Caco-2 (cell line): ENCODE results near the gene B3GNT9. TPM values are rescaled to one million over a fixed set of nuclear protein-coding genes. Genes with fewer than 3 reads are reported as not detected.

Experiments
- Bru-seq: library from RNA; stranded (reverse); fragments of 400-500 nt; gene quantifications from one replicate; lab custom pipeline; 2021; lab: Mats Ljungman, UMichigan
- BruChase-seq, 2 experiments: library from RNA; stranded (reverse); fragments of 400-500 nt; gene quantifications; one replicate each; lab custom pipeline; 2021; lab: Mats Ljungman, UMichigan
- BruUV-seq: library from RNA; stranded (reverse); fragments of 400-500 nt; replicated peaks from 2 replicates; lab custom pipeline; 2021; lab: Mats Ljungman, UMichigan
- CTCF ChIA-PET: fragments of 300-600 bp; sonication (Branson Sonifier 250); formaldehyde crosslinking; loops from one replicate; lab custom pipeline; 2022; ENCODE audit warnings: antibody characterized with exemption; lab: Charles Lee
- POLR2A ChIA-PET: fragments of 300-600 bp; sonication (Branson Sonifier 250); formaldehyde crosslinking; loops from one replicate; lab custom pipeline; 2022; ENCODE audit warnings: antibody characterized with exemption; lab: Charles Lee
- DNase-seq, 2 experiments: peaks; one replicate each; pipeline versions ENCODE4 v3.0.0 to v3.0.0-alpha.2; 2020 to 2022
- H3K27me3 ChIP-seq: replicated peaks from 2 replicates; pipeline ENCODE4 v1.6.0; 2011; ENCODE audit warnings: low read length; ENCODE audit not compliant: control insufficient read depth, insufficient read depth
- H3K36me3 ChIP-seq: 2 replicates; pipeline ENCODE4 v1.5.1; 2011; ENCODE audit warnings: low read length; ENCODE audit not compliant: control insufficient read depth, insufficient read depth
- H3K4me1 ChIP-seq: fragments of 250-450 bp; sonication (Bioruptor Pico); 2 replicates; pipeline ENCODE4 v1.5.1; 2020; ENCODE audit warnings: mild to moderate bottlenecking
- H3K4me3 ChIP-seq: 2 replicates; pipeline ENCODE4 v1.5.1; 2011; ENCODE audit warnings: low read depth, mild to moderate bottlenecking, control low read depth, low read length
- H3K9me3 ChIP-seq: fragments of 250-450 bp; sonication (Bioruptor Pico); 2 replicates; pipeline ENCODE4 v1.5.1; 2020; ENCODE audit warnings: mild to moderate bottlenecking, moderate library complexity
- H3K27ac Mint-ChIP-seq: one replicate; pipeline ENCODE4 v1.8.0; 2022; ENCODE audit warnings: mixed read lengths; ENCODE audit not compliant: unreplicated experiment
- H3K27me3 Mint-ChIP-seq: one replicate; pipeline ENCODE4 v1.8.0; 2022; ENCODE audit warnings: mixed read lengths; ENCODE audit not compliant: insufficient read depth, unreplicated experiment
- H3K36me3 Mint-ChIP-seq: one replicate; pipeline ENCODE4 v1.8.0; 2022; ENCODE audit warnings: mild to moderate bottlenecking, mixed read lengths; ENCODE audit not compliant: insufficient read depth, unreplicated experiment
- H3K4me1 Mint-ChIP-seq: one replicate; pipeline ENCODE4 v1.8.0; 2022; ENCODE audit warnings: low read depth, mixed read lengths; ENCODE audit not compliant: unreplicated experiment
- H3K4me3 Mint-ChIP-seq: one replicate; pipeline ENCODE4 v1.8.0; 2022; ENCODE audit warnings: mild to moderate bottlenecking, moderate library complexity, mixed read lengths; ENCODE audit not compliant: unreplicated experiment
- H3K9me3 Mint-ChIP-seq: one replicate; pipeline ENCODE4 v1.8.0; 2022; ENCODE audit warnings: mixed read lengths; ENCODE audit not compliant: unreplicated experiment
- intact Hi-C: fragments of 100-400 bp; cut with micrococcal nuclease; formaldehyde crosslinking; loops from one replicate; pipeline ENCODE4 v1.10.0; 2022; ENCODE audit not compliant: unreplicated experiment
- long read RNA-seq: library from polyadenylated mRNA; stranded (forward); transcript quantifications from one replicate; pipeline ENCODE4 v2.0.0, GENCODE V29; 2022
- total RNA-seq: library from RNA; stranded (reverse); gene quantifications from 2 replicates; pipeline ENCODE4 v1.2.3, GENCODE V29; 2022
- TF ChIP-seq, protein P1 (sequence below), 2 experiments: fragments of 200-600 bp in 1 of 2; IDR thresholded peaks; 1 replicate in 1 of 2; 2 replicates in 1 of 2; pipeline versions ENCODE4 v1.5.1 to v1.8.0; 2011 to 2022; ENCODE audit warnings: antibody characterized with exemption in 1 of 2, control low read depth in 1 of 2, inconsistent platforms in 1 of 2, low read depth in 1 of 2, low read length in 1 of 2, mild to moderate bottlenecking in 1 of 2, moderate library complexity in 1 of 2; ENCODE audit not compliant: insufficient read depth in 1 of 2, severe bottlenecking in 1 of 2, unreplicated experiment in 1 of 2

B3GNT9 gene, protein sequence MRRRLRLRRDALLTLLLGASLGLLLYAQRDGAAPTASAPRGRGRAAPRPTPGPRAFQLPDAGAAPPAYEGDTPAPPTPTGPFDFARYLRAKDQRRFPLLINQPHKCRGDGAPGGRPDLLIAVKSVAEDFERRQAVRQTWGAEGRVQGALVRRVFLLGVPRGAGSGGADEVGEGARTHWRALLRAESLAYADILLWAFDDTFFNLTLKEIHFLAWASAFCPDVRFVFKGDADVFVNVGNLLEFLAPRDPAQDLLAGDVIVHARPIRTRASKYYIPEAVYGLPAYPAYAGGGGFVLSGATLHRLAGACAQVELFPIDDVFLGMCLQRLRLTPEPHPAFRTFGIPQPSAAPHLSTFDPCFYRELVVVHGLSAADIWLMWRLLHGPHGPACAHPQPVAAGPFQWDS
- total RNA-seq (11.6 and 11.7 TPM in 2 replicates), Bru-seq, nascent RNA (percentile 60 among the genes with signal in this experiment), BruChase-seq, experiment 1, labeled RNA remaining after a 2-hour chase (percentile 80 among the genes with signal in this experiment), BruChase-seq, experiment 2, labeled RNA remaining after a 6-hour chase (percentile 71 among the genes with signal in this experiment)
- long read RNA-seq, transcript B3GNT9-201 (2 exons, 2,917 nt): major isoform, 5 of 11 reads
- long read RNA-seq, partial matches to known transcripts: 0 of 11 reads
- long read RNA-seq, other reads (novel, unspliced or antisense): 6 of 11 reads

DNA sequence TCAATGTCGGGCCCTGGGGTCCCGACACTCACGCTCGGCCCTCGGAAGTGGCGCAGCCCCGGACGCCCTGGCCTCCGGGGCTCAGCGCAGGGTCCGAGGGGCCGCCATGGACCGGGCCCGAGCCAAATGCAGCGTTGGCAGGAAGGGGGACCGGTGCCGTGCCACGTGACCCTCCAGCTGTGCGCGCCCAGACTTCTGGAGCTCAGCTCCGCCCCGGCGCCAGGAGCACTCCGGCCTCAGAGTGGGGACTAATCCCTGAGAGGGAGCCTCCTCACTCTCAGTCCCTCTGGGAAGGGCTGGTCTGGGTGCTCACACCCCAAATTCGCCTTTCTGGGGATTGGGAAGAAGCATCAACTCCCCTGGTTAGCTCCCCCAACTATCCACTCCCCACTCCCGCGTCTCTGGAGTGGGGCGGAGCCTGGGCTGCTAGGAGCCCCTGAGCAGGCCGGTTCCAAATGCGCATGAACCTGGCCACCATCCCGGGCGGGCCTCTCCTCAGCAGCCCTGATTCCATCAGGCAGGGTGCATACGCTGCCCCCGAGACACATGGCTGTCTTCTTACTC lies at the start of gene B3GNT9:
Gene B3GNT9 (minus strand): TSS at position 166 of the 564 bp plus-strand sequence. CDS start 513 bp downstream, outside the sequence.
- intact Hi-C loops: loop anchor here (2.0 kb wide), 2 partner anchors 42 to 196 kb away; partner anchors contain the start of gene PHAF1
- BruUV-seq: no TSS peak
- ChIA-PET POLR2A (interaction anchor here (0.5 to 1.6 kb wide), 2 partner anchors 9 to 105 kb away, joined by 5 to 8 read pairs; partner anchors contain the start of genes FBXL8 and TRADD), CTCF (interaction anchor here (0.5 to 2.6 kb wide), 9 partner anchors 9 to 297 kb away, joined by 3 to 23 read pairs (median 3); partner anchors contain the start of genes CES3, FBXL8 and TRADD)
- no peaks in the 10 kb centered on the region for H3K9me3 ChIP-seq
- H3K4me3 Mint-ChIP-seq: peak within 1 kb of the TSS; percentile 81
- H3K27ac Mint-ChIP-seq: peak within 1 kb of the TSS; percentile 85
- peaks cover 36% of the 10 kb centered on the region for H3K36me3 Mint-ChIP-seq
- H3K4me1 Mint-ChIP-seq: no peaks in the 10 kb centered on the region
- no peaks in the 10 kb centered on the region for H3K27me3 ChIP-seq
- TF ChIP-seq, protein P1, sequence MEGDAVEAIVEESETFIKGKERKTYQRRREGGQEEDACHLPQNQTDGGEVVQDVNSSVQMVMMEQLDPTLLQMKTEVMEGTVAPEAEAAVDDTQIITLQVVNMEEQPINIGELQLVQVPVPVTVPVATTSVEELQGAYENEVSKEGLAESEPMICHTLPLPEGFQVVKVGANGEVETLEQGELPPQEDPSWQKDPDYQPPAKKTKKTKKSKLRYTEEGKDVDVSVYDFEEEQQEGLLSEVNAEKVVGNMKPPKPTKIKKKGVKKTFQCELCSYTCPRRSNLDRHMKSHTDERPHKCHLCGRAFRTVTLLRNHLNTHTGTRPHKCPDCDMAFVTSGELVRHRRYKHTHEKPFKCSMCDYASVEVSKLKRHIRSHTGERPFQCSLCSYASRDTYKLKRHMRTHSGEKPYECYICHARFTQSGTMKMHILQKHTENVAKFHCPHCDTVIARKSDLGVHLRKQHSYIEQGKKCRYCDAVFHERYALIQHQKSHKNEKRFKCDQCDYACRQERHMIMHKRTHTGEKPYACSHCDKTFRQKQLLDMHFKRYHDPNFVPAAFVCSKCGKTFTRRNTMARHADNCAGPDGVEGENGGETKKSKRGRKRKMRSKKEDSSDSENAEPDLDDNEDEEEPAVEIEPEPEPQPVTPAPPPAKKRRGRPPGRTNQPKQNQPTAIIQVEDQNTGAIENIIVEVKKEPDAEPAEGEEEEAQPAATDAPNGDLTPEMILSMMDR (IDR thresholded peaks at IDR 0.05; ENCODE audit: insufficient read depth in 1 of 2, low read depth in 1 of 2, low read length in 1 of 2, severe bottlenecking in 1 of 2, unreplicated experiment in 1 of 2): no peak
- peaks cover 2% of the 10 kb centered on the region; the same call in 1 of the 2 replicates for H3K36me3 ChIP-seq
- no peaks in the 10 kb centered on the region for H3K27me3 Mint-ChIP-seq
- H3K4me3 ChIP-seq: peak within 1 kb of the TSS; percentile 75
- no peaks in the 10 kb centered on the region for H3K9me3 Mint-ChIP-seq
- peaks cover 4% of the 10 kb centered on the region for H3K4me1 ChIP-seq
- DNase-seq: peak; percentile 69 to 76

DNA sequence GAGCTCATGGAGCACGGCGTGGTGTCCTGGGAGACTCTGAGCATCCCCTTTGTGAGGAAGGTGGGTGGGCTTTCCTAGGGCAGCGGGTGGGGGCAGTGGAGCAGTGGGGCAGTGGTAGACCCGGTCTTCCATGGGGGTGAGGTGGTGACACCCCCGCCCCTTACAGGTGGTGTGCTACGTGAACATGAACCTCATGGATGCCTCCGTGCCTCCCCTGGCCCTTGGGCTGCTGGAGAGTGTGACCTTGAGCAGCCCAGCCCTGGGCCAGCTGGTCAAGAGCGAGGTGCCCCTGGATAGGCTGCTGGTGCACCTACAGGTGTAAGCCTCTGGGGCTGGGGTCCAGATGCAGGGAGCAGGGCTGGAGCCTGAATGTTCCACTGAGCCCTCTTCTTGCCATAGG lies 49.7 kb upstream of the B3GNT9 start:
- H3K4me3 Mint-ChIP-seq: peak overlapping the region; percentile 84
- POLR2A ChIA-PET: interaction anchor here (0.9 kb wide), 1 partner anchor 49 kb away, joined by 3 read pairs; no protein-coding TSS in a partner anchor

More for the DNA sequence above, 49.7 kb upstream of the B3GNT9 start:
- H3K36me3 ChIP-seq: peaks cover 7% of the 10 kb centered on the region
- Mint-ChIP-seq H3K9me3 (no peaks in the 10 kb centered on the region), H3K27ac (peak overlapping the region; percentile 50), H3K27me3 (no peaks in the 10 kb centered on the region), H3K36me3 (peaks cover 53% of the 10 kb centered on the region), H3K4me1 (peaks cover 23% of the 10 kb centered on the region)
- no TSS peak for BruUV-seq
- CTCF ChIA-PET: interaction anchor here (0.6 kb wide), 3 partner anchors 265 to 1508 kb away, joined by 3 to 5 read pairs (median 3); no protein-coding TSS in a partner anchor
- H3K4me3 ChIP-seq: peak overlapping the region; percentile 95
- DNase-seq: no peak
- intact Hi-C loops: no loop called here
- TF ChIP-seq, protein P1 (IDR thresholded peaks at IDR 0.05; ENCODE audit: insufficient read depth in 1 of 2, low read depth in 1 of 2, low read length in 1 of 2, severe bottlenecking in 1 of 2, unreplicated experiment in 1 of 2): no peak
- H3K27me3 ChIP-seq: no peaks in the 10 kb centered on the region
- no peaks in the 10 kb centered on the region for H3K9me3 ChIP-seq
- peaks cover 27% of the 10 kb centered on the region for H3K4me1 ChIP-seq
